Measurements from ENCODE around the gene ACSM2A. TPM values are rescaled to one million over a fixed set of nuclear protein-coding genes. Genes with fewer than 3 reads are reported as not detected.
"Not testable (repeated sequence)": the region's sequence is repeated elsewhere in the genome, so short reads cannot be mapped to it uniquely, and the experiment has no call there.

The ACSM2A gene
- total and polyA plus RNA-seq, 8 donors = 0.29 to 1.1 (median 0.53) TPM; not detected in 2

DNA sequence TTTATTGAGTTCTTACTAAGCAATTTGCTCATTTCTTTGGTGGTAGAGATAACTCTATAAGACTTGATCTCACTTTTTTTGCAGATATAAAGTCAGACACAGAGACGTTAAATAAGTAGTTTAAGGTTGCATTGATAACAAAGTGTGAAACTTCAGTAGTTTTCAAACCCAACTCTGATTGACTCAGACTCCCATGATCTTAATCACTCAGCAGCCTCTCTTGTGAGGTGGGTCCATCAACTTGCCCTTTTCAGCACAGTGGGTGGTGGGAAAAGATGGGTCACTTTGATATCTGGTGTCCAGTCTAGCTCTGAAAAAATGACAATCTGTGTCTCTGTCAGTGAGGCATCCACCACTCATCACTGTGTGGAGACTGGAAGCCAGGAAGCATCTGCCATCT, 19.4 kb downstream of the ACSM2A start:
- ATAC-seq = not testable (repeated sequence)

DNA sequence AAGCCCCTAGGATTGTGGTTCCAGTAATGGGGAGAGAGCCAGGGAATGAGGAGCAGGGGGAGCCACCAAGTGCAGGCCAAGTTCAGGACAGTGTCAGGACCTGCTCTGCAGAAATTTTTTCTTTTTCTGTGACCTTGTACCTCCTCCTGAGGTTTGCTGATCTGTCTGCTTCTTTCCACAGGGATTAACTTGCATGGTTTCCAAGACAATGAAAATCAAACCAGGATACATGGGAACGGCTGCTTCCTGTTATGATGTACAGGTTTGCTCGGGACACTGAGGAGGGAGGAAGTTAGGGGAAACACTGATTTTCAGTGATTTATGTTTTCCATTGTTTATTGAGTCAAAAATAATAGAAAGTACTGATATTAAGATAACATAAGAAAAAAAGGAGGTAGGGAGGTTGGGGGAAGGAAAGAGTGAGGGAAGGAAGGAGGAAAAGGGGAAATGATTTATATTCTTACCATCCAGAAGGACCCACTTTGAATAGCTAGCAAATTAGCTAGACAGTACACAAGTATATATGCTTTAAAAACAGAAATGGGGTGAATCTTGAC, 25.9 kb downstream of the ACSM2A start:
- DNase-seq; H3K9me3 ChIP-seq; H3K4me1 ChIP-seq; intact Hi-C loops (cut with DNase I); H3K4me3 ChIP-seq; ATAC-seq; H3K27ac ChIP-seq; H3K27me3 ChIP-seq; H3K36me3 ChIP-seq: not testable (repeated sequence)

More for the DNA sequence above, 19.4 kb downstream of the ACSM2A start:
- H3K36me3 ChIP-seq; H3K4me3 ChIP-seq; DNase-seq; H3K4me1 ChIP-seq; H3K27ac ChIP-seq; H3K27me3 ChIP-seq; H3K9me3 ChIP-seq; intact Hi-C loops (cut with DNase I): not testable (repeated sequence)

DNA sequence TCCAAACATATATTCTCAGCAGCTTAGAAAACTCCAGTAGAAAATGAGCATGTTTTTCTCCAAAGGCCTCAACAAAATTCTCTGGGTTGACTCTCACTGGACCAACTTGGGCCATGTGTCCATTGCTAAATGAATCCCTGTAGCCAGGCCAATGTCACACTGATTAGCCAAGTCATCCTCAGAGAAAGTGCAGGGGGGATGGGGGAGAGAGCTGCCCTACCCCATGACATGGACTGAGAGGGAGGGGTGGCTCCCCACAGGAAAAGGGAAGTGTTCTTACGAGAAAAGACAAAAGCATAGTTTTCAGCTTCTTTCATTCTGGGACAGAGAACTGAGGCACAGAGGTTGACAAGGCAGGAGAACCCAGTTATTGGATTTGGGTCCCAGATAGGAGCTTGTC, 32.7 kb downstream of the ACSM2A start:
- H3K4me1 ChIP-seq; ATAC-seq; H3K36me3 ChIP-seq; DNase-seq; H3K4me3 ChIP-seq; H3K27me3 ChIP-seq; H3K27ac ChIP-seq; H3K9me3 ChIP-seq; intact Hi-C loops (cut with DNase I): not testable (repeated sequence)

DNA sequence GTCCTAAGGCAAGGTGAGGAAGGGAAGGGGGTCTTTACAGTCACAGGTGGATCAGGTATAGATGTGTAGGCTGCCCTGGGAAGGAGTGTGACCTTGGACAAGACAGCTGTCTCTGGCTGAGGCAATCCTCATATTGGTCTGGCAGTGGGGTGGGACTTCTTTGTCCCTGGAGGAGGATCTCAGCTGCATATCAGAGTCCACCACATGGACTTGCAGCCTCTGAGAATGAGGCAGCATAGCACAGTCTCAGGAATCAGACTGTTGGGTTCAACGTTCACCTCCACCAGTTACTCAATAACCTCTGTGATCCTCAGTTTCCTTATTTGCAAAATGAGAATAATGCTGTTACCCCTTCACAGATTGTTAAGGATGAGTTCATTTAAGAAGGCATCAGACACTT, 33.4 kb downstream of the ACSM2A start:
- Histone ChIP-seq H3K4me3 (no peak overlapping the region), H3K27ac (no peak overlapping the region), H3K9me3 (no peaks in the 10 kb centered on the region), H3K36me3 (no peaks in the 10 kb centered on the region), H3K4me1 (no peaks in the 10 kb centered on the region), H3K27me3 (no peaks in the 10 kb centered on the region)
- DNase-seq = no peak
- intact Hi-C loops (cut with DNase I) = no loop called here
- TF ChIP-seq, protein P1, sequence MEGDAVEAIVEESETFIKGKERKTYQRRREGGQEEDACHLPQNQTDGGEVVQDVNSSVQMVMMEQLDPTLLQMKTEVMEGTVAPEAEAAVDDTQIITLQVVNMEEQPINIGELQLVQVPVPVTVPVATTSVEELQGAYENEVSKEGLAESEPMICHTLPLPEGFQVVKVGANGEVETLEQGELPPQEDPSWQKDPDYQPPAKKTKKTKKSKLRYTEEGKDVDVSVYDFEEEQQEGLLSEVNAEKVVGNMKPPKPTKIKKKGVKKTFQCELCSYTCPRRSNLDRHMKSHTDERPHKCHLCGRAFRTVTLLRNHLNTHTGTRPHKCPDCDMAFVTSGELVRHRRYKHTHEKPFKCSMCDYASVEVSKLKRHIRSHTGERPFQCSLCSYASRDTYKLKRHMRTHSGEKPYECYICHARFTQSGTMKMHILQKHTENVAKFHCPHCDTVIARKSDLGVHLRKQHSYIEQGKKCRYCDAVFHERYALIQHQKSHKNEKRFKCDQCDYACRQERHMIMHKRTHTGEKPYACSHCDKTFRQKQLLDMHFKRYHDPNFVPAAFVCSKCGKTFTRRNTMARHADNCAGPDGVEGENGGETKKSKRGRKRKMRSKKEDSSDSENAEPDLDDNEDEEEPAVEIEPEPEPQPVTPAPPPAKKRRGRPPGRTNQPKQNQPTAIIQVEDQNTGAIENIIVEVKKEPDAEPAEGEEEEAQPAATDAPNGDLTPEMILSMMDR (IDR thresholded peaks at IDR 0.05) = no peak
- ATAC-seq = no peak

DNA sequence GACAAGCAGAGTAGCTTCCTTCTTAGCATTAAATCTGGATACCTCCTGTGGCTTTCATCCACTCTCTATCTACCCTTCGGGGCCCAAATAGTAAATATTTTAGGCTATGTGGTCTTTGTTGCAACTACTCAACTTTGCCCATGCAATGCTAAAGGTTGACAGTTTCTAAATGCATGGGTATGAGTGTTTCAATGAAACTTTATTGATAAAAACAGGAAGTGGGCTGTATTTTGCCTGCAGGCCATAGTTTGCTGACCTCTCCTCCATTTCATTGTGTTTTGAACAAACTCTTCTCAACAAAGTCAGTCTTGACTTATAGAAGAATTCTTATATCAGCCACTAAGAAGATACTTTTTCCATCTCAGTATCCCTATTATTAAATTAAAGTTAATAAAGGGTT, 34.1 kb downstream of the ACSM2A start:
- no peaks in the 10 kb centered on the region for H3K36me3 ChIP-seq
- no peak for DNase-seq
- intact Hi-C loops (cut with DNase I) = no loop called here

DNA sequence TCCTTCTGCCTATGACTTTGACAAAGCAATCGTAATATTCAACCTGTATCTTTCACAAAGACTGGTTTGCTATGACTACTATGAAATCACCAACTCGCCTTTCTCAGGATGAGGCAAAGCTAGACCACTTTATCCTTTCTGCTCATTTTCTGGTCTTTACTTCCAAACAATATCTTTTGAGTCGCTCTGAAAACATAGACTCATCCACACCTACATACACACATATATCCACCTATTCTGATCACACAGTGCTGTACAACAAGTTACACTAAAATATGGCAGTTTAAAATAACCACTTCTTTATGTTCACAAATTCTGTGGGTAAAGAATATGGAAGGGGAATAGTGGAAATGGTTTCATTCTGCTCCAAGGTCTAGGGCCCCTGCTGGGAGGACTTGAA, 39.7 kb downstream of the ACSM2A start:
- DNase-seq; ATAC-seq; H3K9me3 ChIP-seq; H3K4me3 ChIP-seq; H3K27ac ChIP-seq; H3K4me1 ChIP-seq; intact Hi-C loops (cut with DNase I); H3K36me3 ChIP-seq; H3K27me3 ChIP-seq: not testable (repeated sequence)

More for the DNA sequence above, 34.1 kb downstream of the ACSM2A start:
- no peak for ATAC-seq
- H3K4me1 ChIP-seq = no peaks in the 10 kb centered on the region
- H3K9me3 ChIP-seq = no peaks in the 10 kb centered on the region
- TF ChIP-seq, protein P1 (IDR thresholded peaks at IDR 0.05) = no peak
- H3K27me3 ChIP-seq = no peaks in the 10 kb centered on the region
- no peak overlapping the region for H3K27ac ChIP-seq
- H3K4me3 ChIP-seq = no peak overlapping the region

DNA sequence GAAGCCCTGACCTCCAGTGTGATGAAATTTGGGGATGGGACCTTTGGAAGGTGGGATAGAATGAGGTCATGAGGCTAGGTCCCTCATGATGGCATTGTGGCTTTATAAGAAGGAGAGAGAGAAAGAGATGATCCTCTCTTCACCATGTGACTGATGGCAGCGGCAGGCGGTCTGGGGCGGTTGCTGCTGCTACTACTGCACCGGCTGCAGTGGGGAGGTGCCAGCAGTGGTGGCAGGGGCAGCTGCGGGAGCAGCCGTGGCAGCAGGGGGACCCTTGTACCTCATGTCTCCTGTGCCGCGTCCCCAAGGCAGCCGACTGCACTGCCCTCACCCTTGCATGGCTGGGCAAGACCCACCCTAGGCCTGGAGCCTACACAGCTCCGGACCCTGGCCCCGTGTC, 40.1 kb downstream of the ACSM2A start:
- DNase-seq = not testable (repeated sequence)

DNA sequence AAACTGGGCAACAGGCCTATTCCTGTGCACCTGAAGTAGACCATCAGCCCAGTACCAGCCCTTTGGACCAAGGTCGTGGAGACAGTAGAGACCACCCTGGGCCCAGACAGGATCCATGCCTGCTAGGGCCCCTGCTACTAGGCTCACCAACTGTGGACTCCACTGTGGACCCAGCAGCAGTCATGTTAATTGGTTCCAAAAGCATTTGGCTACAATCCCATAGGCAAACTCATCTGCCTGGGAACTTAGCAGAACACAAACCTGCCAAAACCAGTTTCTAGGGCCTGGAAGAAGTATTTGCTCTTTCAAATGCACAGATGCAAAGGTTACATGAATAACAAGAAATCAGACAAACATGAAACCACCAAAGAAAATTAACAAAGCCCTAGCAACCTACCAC, 53.1 kb downstream of the ACSM2A start:
- DNase-seq (peak in 1 of 4 donors; percentile 8), ATAC-seq (no peak)
- intact Hi-C loops (cut with DNase I) = no loop called here
- TF ChIP-seq, protein P1 (IDR thresholded peaks at IDR 0.05) = no peak
- Histone ChIP-seq H3K4me1 (no peaks in the 10 kb centered on the region), H3K27ac (no peak overlapping the region), H3K36me3 (no peaks in the 10 kb centered on the region), H3K27me3 (no peaks in the 10 kb centered on the region), H3K9me3 (peaks cover 0 to 15% of the 10 kb centered on the region in 2 donors), H3K4me3 (no peak overlapping the region)

More for the DNA sequence above, 40.1 kb downstream of the ACSM2A start:
- H3K27ac ChIP-seq; H3K9me3 ChIP-seq; intact Hi-C loops (cut with DNase I); ATAC-seq; H3K36me3 ChIP-seq; H3K4me3 ChIP-seq; H3K4me1 ChIP-seq; H3K27me3 ChIP-seq: not testable (repeated sequence)

Measured in left lung (tissue), 10 donors.